ENCODE data around the gene OR2A5.
"Not testable (repeated sequence)": the region's sequence is repeated elsewhere in the genome, so short reads cannot be mapped to it uniquely, and the experiment has no call there.

Gene OR2A5

GRCh38 chr7:144048648-144049047, at the start of gene OR2A5:
Gene OR2A5, plus strand, starts transcription at chr7:144048948. Its CDS starts 1,454 bp downstream, at chr7:144050402.
- no peak for DNase-seq

GRCh38 chr7:144000020-144000419, 48.7 kb upstream of the OR2A5 start, which contains the start of gene OR6B1:
Gene OR6B1, plus strand, starts transcription at chr7:144000320. Its CDS starts 3,677 bp downstream, at chr7:144003997.
- DNase-seq: no peak

GRCh38 chr7:144001543-144001942, 47.2 kb upstream of the OR2A5 start:
- no peak for DNase-seq

GRCh38 chr7:144004703-144005102, 44.0 kb upstream of the OR2A5 start:
- no peak for DNase-seq

- no peak for DNase-seq
Measured at GRCh38 chr7:144006029-144006691, 42.6 kb upstream of the OR2A5 start.

- DNase-seq: no peak
Measured at GRCh38 chr7:144006692-144007042, 42.1 kb upstream of the OR2A5 start.

GRCh38 chr7:144009361-144009760, 39.4 kb upstream of the OR2A5 start:
- no peak for DNase-seq

- DNase-seq: not testable (repeated sequence)
Measured at GRCh38 chr7:144010061-144010460, 38.7 kb upstream of the OR2A5 start.

- DNase-seq: not testable (repeated sequence)
Measured at GRCh38 chr7:144010821-144011220, 37.9 kb upstream of the OR2A5 start.

GRCh38 chr7:144011458-144012230, 37.1 kb upstream of the OR2A5 start:
- no peak for DNase-seq

- no peak for DNase-seq
Measured at GRCh38 chr7:144018065-144018464, 30.7 kb upstream of the OR2A5 start.

GRCh38 chr7:144019457-144019856, 29.3 kb upstream of the OR2A5 start:
- no peak for DNase-seq

GRCh38 chr7:144020340-144020739, 28.4 kb upstream of the OR2A5 start:
- no peak for DNase-seq

- no peak for DNase-seq
Measured at GRCh38 chr7:144022169-144022568, 26.6 kb upstream of the OR2A5 start.

GRCh38 chr7:144023171-144023827, 25.4 kb upstream of the OR2A5 start:
- DNase-seq: no peak

GRCh38 chr7:144024213-144024612, 24.5 kb upstream of the OR2A5 start:
- no peak for DNase-seq

- DNase-seq: no peak
Measured at GRCh38 chr7:144026203-144026883, 22.4 kb upstream of the OR2A5 start.

- no peak for DNase-seq
Measured at GRCh38 chr7:144027070-144027469, 21.7 kb upstream of the OR2A5 start.

- DNase-seq: no peak
Measured at GRCh38 chr7:144027974-144028373, 20.8 kb upstream of the OR2A5 start.

GRCh38 chr7:144028547-144028946, 20.2 kb upstream of the OR2A5 start:
- DNase-seq: no peak

GRCh38 chr7:144032516-144032915, 16.2 kb upstream of the OR2A5 start:
- no peak for DNase-seq

GRCh38 chr7:144032985-144033709, 15.6 kb upstream of the OR2A5 start:
- no peak for DNase-seq

GRCh38 chr7:144035385-144035784, 13.4 kb upstream of the OR2A5 start:
- DNase-seq: no peak
